C4-2B (cell line): ENCODE data around the gene TMEM9.

Source experiments
- H3K27ac ChIP-seq: fragments of 450-650 bp; 2 replicates; pipeline ENCODE4 v1.5.1; 2017
- ZFX ChIP-seq: fragments of 450-650 bp; IDR thresholded peaks from 2 replicates; pipeline ENCODE4 v1.6.1; 2017
- TF ChIP-seq, protein P1 (sequence below): fragments of 450-650 bp; conservative IDR thresholded peaks from 2 replicates; pipeline ENCODE4 v1.5.1; 2017; ENCODE audit warnings: mild to moderate bottlenecking

Gene TMEM9

DNA sequence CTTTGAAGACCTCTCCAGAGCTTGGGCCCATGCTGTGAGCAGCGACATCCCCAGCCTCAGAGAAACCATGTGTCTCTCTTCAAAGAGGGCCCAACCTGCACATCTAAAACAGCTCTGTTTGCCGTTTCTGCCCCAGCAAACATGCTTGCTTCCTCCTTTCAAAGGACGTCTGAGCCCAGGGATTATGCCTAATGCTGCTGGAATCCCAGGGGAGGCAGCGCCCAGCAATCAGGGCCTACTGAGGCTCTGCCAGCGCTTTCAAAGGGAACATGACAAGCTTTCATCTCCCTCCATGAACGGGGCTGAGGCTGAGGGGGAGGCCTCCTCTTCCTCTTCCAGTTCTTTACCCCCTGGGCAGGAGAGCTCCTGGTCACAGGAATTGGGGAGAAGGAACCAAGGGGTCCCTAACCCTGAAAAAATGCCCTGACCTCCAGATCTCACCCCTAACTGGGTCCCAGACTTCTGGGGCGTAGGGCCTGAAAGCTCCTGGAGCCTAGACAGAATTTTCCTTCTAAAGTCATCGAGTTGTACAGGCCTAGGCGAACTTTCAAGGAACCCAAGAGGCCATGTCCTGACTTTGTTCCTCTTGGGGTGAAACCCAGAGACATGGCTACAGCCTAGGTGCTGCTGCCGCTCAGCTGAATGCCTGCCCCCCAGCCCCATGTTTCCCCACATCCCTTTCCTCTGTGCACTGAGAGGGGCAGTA lies 13.9 kb downstream of the TMEM9 start:
- no peak for TF ChIP-seq ZFX
- TF ChIP-seq, protein P1, sequence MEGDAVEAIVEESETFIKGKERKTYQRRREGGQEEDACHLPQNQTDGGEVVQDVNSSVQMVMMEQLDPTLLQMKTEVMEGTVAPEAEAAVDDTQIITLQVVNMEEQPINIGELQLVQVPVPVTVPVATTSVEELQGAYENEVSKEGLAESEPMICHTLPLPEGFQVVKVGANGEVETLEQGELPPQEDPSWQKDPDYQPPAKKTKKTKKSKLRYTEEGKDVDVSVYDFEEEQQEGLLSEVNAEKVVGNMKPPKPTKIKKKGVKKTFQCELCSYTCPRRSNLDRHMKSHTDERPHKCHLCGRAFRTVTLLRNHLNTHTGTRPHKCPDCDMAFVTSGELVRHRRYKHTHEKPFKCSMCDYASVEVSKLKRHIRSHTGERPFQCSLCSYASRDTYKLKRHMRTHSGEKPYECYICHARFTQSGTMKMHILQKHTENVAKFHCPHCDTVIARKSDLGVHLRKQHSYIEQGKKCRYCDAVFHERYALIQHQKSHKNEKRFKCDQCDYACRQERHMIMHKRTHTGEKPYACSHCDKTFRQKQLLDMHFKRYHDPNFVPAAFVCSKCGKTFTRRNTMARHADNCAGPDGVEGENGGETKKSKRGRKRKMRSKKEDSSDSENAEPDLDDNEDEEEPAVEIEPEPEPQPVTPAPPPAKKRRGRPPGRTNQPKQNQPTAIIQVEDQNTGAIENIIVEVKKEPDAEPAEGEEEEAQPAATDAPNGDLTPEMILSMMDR: no peak
- no peak overlapping the region for H3K27ac ChIP-seq

DNA sequence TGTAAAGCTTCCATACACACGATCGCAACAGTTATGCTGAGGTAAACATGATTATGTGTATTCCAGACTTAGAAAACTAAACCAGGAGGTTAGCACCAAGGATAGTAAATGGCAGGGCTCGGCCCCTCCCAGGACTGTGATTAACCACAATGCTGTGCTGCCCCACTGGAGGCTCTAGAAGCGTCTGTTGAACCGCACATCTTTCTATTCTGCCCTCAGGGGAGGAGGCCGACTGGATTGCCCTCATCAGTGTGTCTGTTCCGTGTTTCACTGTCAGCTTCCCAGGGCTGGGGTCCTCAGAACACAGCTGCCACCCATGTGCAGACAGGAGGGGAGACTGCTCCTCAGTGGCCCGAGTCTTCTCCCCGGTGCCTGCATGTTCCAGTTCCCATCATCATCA lies 14.5 kb downstream of the TMEM9 start:
- no peak for TF ChIP-seq ZFX
- TF ChIP-seq, protein P1: no peak
- no peak overlapping the region for H3K27ac ChIP-seq

DNA sequence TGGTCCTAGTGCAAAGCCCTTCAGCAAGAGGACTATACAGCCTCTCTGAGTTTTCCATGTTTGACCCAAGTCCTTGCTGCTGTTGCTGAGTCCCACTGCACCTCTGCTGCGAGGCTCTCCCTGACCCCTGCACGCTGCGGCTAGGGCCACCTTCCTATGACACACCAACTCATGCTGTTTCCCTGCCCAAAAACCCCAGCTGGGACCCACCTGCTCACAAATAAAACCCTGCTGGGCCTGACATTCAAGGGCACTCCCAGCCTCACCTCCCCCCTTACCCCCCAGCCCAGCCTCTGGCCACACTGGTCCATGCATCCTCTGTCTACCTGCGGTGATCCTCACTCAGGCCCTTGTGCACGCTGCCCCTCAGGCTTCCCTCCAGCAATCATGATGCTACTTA lies 15.0 kb downstream of the TMEM9 start:
- TF ChIP-seq, protein P1: no peak
- no peak for TF ChIP-seq ZFX
- no peak overlapping the region for H3K27ac ChIP-seq

DNA sequence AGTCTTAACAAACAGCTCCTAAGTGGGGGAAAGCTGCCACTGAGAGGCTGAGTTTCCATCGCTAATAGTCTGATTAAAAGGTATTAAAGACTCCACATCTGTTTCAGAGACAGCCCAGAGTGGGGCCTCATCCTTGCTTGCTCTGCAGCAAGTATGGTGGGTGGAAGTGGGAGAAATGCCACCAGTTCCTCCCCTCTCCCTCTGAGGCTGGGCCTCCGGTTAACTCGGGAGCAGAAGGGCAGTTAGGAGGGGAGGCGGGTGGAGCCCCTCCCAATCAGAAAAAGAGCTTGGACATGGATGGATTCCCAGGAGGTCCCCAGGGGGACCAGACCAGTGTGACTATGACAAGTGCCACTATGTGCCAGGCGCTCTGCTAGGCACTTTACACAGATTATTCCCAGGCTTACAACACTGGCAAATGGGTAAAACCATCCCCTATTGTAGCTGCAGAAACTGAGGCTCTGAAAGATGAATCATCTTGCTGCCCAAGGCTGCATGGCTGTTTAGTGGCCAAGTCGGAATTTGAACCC lies 15.9 kb downstream of the TMEM9 start:
- no peak overlapping the region for H3K27ac ChIP-seq
- TF ChIP-seq, protein P1: no peak
- no peak for TF ChIP-seq ZFX

DNA sequence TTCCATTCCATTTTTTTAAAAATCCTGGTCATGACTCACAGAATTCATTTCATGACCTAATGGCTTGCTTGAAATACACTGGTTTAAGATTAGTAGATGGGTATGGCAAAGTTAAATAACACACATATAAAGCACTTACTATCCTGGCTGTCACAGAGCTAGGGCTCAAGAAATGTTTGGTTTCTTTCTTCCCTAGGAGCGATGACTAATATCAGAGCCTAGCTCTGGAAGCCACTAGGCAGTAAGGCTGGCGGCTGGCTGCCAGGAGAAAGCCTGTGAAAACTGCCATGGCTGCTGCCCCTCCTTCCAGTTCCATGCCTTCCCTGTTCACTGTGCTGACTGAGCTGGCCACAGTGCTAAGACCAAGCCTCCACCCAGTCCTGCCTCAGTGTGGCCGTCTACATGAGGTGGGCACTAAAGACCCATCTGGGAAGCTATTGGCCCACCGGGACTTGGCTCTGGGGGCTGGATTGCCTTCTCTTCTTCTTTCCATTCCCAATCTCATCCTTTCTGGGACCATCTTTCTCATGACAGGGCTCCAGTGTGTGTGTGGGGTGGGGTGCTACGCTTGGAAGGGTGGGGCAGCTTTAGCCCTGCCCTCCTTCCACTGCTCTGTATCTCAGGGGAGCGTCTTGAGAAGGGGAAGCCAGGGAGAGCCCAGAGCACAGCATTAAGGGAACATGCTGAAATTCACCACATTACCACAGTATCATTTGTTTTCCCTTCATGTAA lies 16.5 kb downstream of the TMEM9 start:
- H3K27ac ChIP-seq: no peak overlapping the region
- TF ChIP-seq, protein P1: no peak

DNA sequence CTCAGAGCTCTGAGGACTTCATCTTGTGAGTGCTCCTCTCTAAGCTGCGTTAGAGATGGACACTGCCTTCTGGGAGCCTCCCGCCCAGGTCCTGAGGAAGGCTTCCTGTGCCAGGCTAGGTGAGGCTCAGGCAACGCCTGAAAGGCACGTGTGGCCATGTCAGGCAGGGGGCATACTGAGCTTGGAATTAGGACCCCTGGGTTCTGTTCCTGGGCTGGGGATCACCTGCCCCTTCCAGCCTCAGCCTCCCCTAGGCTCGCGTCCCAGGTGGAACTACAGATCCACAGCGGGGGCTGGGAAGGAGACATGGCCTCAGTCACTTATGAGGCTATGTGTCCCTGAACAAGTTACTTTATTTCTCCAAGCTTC lies 17.3 kb downstream of the TMEM9 start:
- TF ChIP-seq, protein P1: no peak
- TF ChIP-seq ZFX: no peak
- H3K27ac ChIP-seq: no peak overlapping the region

DNA sequence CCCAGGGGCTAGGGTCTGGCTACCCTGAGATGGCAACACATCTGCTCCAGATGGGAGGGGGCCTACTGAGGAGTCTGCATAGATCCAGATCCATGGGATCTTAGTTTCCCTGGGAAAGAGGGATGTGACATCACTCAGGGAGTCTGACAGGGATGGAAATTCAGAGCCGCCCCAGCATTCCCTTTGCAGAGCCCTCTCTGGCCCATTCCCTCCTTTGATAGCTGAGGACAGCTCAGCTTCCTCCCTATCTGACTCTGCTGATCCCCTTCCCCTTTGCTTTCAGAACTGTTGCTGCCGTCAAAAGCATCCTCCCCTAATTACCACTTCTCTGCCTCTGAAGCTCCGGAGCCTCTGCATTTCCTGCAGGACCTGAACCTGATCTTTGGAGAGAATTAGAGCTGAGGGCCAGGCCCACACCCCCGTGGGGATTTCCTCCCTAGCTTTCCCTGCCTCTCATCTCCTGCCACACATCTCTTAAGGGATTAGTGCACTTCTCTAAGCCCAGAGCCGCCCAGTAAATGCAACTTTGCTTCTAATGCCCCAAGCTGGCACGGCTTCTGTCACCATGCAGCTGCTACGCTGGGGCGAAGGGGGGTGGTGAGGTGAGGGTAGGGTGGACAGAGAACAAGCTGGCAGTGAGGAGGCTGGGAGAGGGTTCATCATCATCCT lies 17.8 kb downstream of the TMEM9 start:
- TF ChIP-seq ZFX: no peak
- TF ChIP-seq, protein P1: no peak
- H3K27ac ChIP-seq: no peak overlapping the region
